ENCODE measurements around the gene MTERF4.

MTERF4 gene

GRCh38 chr2:241073166-241074064 is 28.7 kb downstream of the MTERF4 start:
- no peak for TF ChIP-seq CTCF (conservative IDR thresholded peaks at IDR 0.05; ENCODE audit: control insufficient read depth, insufficient read depth, low read depth, low read length)
- H3K4me3 ChIP-seq (ENCODE audit: control insufficient read depth, low read depth, low read length) = no peak overlapping the region
- no peak for DNase-seq (ENCODE audit: low read depth)

DNA sequence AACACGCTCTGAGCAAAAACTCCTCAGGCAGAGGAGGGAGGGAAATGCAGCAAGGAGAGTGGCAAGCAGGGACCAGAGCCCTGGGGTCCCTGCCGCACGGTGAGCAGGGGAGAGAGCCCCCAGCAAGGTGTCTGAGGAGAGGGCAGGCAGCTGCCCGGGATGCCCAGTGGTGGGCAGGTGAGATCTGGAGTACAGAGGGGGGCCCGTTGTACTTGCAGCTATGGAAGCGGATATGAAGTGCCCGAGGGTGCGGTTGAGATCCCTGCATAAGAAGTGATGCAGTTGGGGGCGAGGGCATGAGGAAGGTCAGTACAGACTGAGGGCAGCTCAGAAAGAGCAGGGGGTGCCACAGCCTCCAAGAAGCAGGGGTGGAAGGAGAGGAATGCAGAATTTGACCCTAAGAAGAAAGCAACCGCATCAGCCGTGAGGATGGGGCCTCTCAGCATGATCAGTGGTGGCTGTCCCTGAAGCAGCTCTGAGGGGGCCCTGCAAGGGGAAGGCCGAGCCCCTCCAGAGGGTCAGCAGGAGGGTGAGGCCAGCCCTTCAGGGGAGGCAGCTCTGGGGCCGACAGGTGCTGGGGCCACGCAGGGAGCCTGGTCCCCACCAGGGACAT is 29.4 kb downstream of the MTERF4 start:
- no peak for DNase-seq (ENCODE audit: low read depth)
- no peak for TF ChIP-seq CTCF (conservative IDR thresholded peaks at IDR 0.05; ENCODE audit: control insufficient read depth, insufficient read depth, low read depth, low read length)
- H3K4me3 ChIP-seq (ENCODE audit: control insufficient read depth, low read depth, low read length) = no peak overlapping the region

- H3K4me3 ChIP-seq (ENCODE audit: control insufficient read depth, low read depth, low read length) = no peak overlapping the region
Observed at GRCh38 chr2:241072151-241072550, 29.9 kb downstream of the MTERF4 start.

DNA sequence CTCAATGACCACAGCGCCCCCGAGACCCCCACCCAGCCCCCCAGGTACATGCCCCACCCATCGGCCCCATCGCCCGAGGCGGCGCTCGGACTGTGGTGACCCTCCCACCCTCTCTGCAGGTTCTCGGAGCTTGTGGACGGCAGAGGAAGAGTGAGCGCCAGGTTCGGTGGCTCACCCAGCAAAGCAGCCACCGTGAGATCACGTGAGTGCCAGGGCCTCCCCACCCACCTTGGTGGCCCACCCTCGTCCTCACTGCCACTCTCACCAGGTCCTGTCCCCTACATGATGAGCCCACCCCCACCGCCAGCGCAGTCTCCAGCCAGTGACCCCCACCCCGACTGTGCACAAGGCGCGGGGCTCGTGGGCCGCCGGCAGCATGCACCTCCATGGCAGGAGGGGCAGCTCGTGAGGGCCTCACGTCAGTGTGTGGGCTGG is 30.4 kb downstream of the MTERF4 start:
- no peak for TF ChIP-seq CTCF (conservative IDR thresholded peaks at IDR 0.05; ENCODE audit: control insufficient read depth, insufficient read depth, low read depth, low read length)
- no peak for DNase-seq (ENCODE audit: low read depth)

More at GRCh38 chr2:241072151-241072550, 29.9 kb downstream of the MTERF4 start:
- TF ChIP-seq CTCF (conservative IDR thresholded peaks at IDR 0.05; ENCODE audit: control insufficient read depth, insufficient read depth, low read depth, low read length) = no peak
- no peak for DNase-seq (ENCODE audit: low read depth)

GRCh38 chr2:241070811-241071676 is 31.0 kb downstream of the MTERF4 start:
- H3K4me3 ChIP-seq (ENCODE audit: control insufficient read depth, low read depth, low read length) = no peak overlapping the region
- no peak for TF ChIP-seq CTCF (conservative IDR thresholded peaks at IDR 0.05; ENCODE audit: control insufficient read depth, insufficient read depth, low read depth, low read length)
- DNase-seq (ENCODE audit: low read depth) = no peak

More for the DNA sequence above, 30.4 kb downstream of the MTERF4 start:
- H3K4me3 ChIP-seq (ENCODE audit: control insufficient read depth, low read depth, low read length) = no peak overlapping the region

DNA sequence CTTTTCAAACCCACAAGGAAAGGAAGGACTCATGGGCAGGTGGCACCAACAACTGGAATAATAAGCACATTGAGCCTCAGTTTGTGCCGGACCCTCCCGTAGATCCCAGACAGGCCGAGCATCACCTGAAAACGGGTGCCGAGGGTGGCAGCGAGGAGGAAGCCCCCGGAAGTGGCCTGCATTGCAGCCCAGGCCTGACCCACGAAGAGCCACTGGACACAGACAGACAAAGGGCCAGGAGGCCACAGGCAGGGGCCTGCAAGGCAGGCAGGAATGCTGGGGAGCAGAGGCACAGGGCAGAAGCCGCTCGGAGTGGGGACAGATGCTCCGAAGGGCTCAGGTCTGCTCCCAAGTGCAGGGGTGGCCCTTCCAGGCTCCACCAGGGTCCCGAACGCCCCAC is 31.7 kb downstream of the MTERF4 start:
- no peak for TF ChIP-seq CTCF (conservative IDR thresholded peaks at IDR 0.05; ENCODE audit: control insufficient read depth, insufficient read depth, low read depth, low read length)
- no peak overlapping the region for H3K4me3 ChIP-seq (ENCODE audit: control insufficient read depth, low read depth, low read length)
- DNase-seq (ENCODE audit: low read depth) = no peak

All from fibroblast of mammary gland (primary cell).